Measurements from ENCODE around the gene LBH.

The LBH gene

DNA sequence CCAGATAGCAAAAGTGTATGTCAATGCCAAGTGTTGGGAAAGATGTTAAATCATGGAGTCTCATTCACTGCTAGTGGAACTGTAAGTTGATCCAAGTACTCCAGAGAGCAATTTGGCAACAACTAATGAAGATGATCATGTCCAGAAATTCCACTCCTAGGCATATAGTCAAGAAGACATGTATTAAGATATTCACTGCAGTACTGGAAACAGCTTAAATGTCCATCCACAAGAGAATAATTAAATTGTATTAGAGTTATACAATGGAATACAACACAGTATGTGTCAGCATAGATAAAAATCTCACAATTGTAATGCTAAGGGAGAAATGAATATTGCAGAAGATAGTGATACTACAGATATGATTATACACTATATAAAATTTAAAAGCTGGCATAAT, 15.2 kb upstream of the LBH start:
- no peak for DNase-seq

DNA sequence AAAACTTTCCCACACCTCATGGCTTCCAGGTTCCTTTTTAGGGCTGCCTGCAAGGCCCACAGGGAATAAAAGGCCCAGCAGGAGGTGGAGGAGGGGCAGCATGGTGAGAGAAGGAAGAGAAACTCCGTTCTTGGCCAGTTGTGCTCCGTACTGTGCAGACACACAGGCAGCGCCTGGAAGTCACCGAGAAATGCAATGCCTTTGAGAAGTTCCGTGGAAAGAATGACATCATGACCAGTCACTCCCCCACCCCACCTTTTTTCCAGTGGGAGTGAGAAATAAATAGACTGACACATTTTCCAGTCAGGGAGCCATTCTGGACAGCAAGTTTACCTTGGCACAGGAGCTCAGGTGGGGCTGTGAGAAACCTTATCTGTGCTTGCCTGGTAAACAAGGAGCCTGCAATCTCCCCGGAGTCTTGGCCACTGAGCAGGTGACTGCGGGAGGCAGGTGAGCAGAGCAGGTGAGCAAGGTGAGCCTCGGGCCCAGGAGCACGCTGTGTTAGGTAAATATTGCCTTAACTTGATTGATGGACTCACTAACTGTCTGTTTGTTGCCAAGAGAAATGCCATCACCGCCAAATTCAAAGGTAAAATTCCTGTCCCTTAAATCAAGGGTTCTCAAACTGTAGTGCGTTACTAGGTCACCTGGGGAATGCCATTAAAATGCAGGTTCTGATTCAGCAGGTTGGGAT, 13.5 kb upstream of the LBH start:
- peak in 8 of 51 donors; percentile 6 to 28 (median 14) for DNase-seq

DNA sequence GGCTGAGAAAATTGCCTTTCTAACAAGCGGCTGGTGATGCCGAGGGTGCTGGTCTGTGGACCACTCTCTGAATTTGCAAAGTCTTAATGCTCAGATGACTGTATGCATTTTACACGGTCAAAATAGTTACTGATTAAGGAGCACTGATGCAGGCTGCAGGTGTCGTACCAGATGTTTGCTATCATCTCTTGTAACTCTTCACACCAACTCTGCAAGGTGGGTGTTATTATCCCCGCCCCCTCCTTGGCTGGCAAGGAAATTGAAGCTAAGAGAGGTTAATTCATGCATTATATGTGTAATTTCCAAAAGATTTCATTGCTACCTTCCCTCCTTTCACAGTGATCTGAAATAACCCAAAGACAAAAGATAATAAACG, 13.0 kb upstream of the LBH start:
- DNase-seq = no peak

DNA sequence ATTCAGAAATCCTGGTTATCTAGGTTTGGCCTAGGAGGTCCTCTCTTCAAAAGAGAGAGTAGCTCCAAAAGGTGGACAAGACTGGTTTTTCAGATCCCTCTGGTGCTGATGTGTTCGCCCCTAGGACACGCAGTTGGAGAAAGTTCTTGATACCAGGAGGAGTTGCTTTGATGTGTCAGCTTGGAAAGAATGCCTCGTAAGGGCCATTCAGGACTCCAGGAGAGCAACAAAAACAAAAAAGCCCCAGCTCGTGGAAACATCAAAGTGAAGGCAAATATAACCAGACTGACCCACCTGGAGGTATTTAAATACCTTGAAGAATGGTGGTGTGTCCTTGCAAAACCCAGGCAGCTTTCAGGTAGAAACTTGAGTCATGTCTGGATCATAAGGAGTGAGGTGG, 12.5 kb upstream of the LBH start:
- no peak for DNase-seq

DNA sequence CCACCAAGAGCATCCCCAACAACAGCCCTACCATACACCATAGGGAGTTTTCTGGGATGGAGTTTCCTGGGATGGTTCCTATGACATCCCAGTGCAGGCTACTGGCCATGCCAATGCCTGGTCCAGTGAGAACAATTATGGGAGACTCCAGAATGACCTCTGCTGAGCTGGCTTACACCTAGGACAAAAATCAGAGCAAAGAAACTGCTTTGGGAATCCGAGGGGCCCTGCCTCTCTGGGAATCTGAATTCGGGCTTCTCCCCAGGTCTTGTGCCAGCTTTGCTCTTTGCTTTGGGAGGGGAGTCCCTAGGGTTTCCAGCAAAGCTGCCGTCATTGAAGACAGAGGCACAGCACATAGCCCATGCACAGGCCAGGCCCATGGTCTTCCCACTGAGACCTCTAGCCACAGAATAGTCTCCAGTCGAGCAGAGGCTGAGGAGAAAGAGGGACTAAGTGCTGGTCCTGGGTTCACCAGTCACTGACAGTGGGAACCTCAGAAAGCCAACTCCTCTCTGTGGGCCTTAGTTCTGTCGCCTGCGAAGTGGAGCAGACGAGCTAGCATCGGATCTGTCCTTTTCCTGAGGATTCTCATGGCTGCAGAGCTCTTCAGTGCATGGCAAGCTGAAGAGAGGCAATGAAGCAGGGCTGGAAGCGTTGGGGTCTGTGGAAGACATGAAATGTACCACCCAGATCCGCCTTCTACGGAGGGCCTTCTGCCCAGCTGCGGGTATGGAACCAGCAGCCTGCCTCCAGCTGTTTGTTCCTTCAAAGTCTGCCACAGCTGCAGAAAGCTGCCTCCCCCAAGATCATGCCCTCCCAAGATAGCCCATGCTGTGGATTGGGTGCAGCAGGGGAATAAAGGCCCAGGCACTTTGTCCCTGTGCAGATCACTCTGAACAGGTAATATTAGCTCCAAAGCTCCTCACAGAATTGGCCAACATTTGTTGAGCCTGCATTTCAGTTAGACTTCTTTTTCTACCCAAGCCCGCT, 11.2 kb upstream of the LBH start:
- no peak for DNase-seq

DNA sequence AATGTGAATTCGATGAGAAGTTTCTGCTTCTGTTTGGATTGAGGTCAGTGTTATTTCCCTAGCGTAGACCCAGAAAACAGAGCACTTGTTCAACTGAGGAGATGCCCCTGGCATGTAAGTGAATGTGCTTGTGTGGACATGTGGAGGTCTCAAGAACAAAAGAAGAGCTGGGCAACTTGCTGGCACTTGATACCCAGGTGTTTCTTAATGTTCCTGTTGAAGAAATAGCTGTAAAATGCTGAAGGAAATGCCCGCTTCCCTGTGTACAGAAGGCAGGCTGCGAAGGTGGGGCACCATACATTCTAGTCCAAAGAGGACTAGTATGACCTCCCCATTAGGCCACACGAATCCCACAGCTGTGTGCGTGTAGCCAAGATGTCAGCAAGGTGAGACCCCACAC, 9.8 kb upstream of the LBH start:
- no peak for DNase-seq

DNA sequence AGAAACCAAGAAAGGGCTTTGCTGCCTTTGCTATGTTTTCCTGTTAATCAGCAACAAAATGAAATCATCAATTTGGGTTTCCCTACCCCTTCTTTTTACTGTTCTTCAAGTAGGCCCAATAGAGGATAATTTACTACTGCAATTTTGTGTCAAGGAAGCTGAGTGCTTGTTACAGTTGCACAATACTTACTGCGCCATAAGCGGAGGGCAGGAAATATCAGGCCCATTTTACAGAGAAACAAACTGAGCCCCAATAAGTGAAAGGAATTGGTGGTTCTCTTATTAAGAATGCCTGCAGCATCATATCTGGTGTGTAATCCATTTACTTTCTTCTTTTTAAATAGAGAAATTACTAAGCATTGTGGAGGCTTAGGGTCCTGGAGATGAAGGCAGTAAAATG, 9.3 kb upstream of the LBH start:
- DNase-seq = no peak

DNA sequence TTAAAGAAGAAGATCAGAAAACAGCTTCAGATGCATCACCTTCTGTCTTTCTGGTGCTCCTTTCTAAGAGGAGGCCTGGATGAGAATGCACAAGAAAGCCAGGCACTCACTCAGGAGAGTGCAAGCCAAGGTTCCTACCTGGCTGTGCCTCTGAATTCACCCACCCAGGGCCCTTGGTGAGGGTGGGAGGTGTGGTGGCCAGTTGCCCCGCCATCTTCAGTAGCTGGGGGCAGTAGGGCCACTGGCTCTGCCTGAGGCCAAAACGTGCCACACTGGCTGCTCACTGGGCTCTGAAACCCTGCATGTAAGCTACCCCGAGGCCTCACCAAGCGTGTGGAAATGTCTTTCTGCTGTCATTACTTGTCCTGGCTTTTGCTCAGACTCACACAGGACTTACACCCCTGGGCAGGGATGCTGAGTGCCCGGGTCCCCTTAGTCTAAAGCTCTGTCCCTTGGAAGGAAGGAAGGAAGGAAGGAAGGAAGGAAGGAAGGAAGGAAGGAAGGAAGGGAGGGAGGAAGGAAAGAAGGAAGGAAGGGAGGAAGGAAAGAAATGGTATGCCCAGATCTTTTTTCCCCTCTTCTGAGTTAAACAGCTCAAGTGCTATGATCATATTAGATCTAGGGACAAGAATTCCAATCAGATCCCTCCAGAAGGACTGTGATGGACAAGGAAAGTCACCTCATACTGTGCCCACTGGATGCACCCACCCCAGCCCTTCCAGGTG, 8.5 kb upstream of the LBH start:
- no peak for DNase-seq

DNA sequence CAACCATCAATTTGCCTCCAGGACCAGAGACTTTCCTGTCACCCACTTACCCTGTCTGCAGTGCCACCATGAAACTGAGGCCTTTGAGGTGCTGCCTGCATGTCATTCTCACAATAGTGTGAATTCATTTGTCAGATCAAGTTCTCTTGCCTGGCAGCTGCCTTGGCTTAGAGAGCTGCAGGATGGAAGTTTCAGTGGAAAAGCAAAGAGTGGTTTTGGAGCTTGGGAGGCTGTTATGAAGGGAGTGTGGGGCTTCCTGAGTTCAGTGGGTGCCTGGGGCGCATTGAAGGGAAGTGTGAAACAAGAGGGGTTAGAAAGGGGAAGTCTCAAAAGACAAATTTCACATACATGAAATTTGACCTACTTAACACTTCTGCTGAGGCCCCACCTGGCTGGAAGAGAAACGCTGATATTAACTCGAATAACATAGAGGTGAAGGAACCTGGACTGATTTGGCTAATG, 7.9 kb upstream of the LBH start:
- DNase-seq = no peak

DNA sequence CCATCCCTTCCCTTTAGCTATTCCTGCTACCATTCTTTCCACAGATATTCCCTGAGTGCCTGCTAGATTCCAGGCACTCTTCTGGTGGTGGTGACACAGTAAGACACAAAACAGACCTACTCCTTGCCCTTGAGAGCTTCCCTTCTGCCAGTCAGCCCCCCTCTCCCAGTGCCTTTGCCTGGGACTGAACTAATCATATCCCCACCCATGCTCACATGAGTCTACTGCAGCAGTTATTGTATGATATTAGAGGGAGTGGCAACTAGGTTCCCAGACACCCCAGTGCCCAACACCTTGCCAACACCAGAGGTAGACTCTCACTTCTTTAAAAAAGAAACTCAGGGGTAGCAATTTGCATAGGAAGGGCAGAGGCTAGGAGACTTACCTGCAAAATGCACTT, 7.2 kb upstream of the LBH start:
- DNase-seq = no peak

DNA sequence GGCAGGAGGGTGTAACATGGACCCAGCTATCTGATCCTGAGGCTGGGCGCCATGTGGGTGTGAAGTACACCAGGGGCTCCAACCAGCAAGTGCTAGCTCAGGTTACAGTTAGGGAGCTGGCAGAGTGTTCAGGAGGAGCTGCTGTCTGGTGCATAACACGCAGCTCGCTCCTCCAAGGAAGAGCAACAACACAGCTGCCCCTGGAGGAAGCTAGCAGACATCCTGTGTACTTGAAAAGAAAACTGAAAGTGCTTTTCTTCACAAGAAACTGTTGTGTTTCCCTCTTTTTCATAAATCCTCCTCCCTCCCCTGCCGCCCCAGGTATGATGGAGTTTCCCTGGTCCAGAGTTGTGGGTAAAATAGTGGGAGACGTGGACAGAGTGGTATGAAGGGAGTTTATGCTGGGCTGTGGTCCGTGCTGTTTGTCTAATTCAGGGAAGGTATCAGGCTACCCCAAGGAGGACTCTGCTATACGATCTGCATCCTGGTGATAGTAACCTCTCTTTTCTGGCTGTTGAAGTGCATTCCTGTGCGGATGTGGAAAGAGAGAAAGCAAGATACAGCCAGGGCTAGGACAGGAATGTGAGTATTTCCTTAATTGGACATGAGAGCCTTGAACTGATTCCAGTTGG, 6.1 kb upstream of the LBH start:
- no peak for DNase-seq

DNA sequence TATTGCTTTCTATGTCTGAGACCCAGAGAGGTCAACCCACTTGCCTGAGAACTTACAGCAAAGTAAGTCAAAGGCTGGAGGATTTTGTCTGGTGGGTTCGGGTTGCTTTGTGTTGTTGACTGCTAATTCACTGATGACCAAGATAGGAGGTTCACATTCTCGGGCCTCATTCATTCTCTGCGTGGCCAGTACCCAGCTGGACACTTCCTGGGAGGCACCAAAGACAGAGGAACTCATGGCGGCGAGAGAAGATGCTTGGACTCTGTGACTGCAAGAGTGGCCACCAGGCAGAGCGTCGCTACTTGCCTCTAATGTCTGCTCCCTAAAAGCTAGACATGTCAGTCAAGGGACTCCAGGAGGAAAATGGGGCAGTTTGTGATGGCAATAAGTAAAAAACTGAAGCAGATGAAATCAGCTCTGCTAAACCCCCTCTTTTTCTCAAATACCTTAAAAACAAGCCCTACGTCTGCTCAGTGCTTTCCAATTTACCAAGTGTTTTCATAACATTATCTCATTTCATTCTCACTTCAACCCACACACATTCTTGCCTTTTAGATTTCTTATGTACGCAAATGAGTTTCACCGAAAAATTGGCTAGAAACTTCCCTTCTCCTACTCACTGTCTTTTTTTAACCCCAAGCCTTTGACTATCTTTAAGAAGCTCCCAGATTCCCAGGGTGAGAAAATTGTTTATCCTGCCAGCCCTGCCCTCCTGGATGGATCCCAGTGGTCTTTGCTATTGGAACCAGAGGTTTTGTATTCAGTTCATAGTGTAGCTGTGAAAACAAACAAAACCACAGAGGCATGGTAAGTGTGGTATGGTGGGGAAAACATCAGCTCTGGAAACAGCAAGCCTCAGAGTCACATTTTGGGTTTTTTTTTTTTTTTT, 4.9 kb upstream of the LBH start:
- DNase-seq = peak in 1 of 51 donors; percentile 15

DNA sequence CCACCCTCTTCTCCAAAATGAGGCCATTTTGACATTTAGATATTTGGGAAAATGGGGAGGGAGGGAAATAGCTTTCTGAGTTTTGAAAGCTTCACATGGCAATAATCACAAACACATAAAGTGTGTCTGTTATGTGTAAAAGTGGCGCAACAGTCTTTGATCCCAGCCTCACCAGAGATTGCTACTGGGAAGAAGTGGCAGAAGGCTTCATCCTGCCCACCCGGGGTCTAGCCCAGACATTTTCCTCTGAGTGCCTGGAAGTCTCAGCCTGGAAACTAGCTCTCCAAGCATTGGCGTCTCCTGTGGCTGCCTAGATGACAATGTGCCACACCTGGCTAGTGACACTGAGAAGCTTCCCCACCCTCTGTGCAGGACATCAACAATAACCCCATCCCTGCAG, 1.7 kb upstream of the LBH start:
- DNase-seq = no peak

DNA sequence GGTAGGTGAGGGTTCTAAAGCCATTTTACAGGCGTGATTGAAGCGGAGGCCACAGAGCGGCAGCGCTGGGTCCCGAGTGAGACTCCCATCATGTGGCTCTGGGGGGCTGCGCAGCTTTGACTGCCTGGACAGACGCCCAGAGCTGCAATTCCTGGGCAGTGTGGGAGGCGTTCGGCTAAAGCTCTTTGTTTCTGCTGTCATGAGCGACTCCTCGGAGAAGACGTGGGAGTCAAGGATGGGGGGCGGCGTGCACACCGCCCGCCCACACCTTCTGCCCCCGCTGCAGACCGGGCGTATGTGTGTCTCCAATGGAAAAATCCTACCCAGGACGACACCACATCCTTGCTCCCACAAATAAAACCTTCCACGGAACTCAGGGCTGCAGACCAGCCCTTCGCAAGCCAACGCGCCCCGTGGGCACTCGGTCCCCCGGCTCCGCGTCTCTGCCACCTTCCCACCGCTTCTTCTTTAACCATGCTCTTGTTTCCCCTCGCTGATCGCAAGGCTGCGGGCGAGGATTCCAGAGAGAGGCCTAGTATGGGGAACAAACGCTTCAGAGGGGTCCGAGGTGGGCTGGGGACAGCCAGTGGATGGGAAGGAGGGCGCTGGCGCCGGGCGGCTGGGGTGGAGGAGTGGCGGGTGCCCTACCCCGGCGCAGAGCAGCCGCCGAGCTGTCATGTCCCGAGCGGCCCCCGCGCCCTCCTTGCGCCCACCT, 680 bp upstream of the LBH start:
- peak in 17 of 51 donors; percentile 7 to 56 (median 30) for DNase-seq

DNA sequence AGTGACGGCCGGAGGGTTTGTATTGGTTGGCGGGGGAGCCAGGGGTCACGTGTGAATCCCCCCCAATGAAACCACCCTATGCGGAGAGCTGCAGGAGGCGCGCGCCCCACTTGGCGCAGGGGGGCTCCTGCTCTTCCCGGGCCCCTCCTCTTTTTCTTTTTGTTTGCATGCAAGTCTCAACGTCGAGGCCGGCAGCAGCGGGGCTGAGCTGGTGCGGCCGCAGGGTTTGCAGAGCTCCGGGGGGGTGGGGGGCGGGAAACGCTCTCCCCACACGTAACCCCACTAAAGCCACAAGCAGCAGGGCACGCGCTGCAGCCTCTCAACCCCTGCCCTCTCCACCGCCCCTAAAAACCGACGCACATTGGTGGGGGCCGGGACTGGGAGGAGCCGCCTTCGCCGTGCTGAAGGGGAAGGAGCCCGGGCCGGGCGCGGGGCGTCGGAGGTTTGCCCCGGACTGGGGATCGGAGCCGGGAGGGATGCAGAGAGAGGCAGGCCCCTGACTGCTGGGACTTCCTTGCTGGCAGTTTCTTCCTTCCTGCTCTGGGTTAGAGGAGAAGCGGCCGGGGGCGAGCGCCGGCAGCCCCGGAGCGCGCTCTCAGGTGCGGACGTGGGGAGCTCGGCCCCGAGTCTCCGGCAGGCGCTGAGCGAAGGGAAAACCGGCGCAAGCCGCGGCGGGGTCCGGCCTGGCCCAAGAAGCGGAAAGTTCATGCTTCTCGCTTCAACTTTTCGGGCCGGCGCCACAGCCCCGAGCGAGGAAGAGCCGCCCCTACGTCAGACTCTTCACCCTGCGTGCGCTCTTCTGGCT, 864 bp downstream of the LBH start:
- peak in 10 of 51 donors; percentile 16 to 65 (median 26) for DNase-seq

DNA sequence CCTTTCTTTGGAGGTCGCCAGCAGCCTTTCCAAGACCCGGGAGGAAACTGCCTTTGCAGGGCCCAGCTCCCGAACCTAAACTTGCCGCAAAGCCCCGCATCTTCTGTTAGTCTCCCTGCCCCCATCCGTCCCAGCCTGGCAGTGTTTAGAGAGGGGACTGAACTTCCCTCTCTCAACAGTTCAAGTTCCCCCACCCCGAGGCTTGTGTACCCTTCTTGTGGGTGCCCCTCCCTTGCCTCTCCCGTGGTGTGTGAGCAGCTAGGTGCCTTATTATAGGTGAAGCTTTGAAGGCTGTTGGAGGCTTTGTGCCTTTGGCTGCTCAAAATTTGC, 1.4 kb downstream of the LBH start:
- no peak for DNase-seq

DNA sequence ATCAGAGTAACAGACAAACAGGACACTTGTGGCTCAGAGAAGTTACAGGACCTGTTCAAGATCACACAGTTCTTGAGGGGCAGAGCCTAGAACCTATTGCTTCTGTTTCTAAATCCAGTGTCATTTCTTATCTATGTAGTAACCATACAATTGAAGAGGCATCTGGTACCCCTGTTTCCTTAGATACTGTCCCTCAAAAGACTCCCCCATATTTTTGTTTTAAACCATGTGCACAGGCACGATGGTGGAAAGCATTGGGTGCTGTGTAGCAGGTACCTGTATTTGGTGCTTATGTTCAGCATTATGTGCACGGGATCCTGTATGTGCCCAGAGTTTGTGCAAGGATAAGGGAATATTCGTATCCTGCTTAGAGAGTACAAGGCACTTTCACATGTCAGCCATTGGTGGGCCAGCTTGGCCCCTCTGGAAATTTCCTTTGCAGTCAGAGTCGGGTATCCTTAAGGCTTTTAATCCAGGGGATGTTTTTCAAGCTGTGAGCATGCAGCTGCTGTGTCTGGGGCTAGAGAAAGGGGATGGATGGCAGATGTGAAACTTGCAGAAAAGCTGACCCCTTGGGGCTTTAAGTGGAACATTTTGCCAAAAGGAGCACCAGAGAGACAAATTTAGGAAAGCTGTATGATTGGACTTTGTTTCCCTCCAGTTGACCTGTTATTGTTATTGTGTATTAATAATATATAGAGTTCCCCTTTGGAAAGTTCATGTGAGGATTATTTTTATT, 2.1 kb downstream of the LBH start:
- DNase-seq = no peak
